Mesenchymal stem cell (in vitro differentiated cells and primary cell): Measurements from ENCODE around the gene RHOXF1.

Experiments used
- DNase-seq: peaks from one replicate; pipeline ENCODE4 v3.0.0-alpha.2; 2013
- H2AFZ ChIP-seq: one replicate; pipeline ENCODE4 v1.6.1; 2013; ENCODE audit warnings: low read depth, mild to moderate bottlenecking, control low read depth, inconsistent platforms, low read length, moderate library complexity
- H2AK5ac ChIP-seq: 2 replicates; pipeline ENCODE4 v1.6.1; 2013; ENCODE audit warnings: low read length, moderate library complexity, mild to moderate bottlenecking, inconsistent platforms; ENCODE audit not compliant: severe bottlenecking
- H2BK120ac ChIP-seq: one replicate; pipeline ENCODE4 v1.6.1; 2013; ENCODE audit warnings: low read depth, mild to moderate bottlenecking, inconsistent platforms, low read length, moderate library complexity
- H2BK12ac ChIP-seq, 2 experiments: one replicate each; pipeline ENCODE4 v1.6.1; 2013; ENCODE audit warnings: inconsistent platforms in 2 of 2, low read length in 2 of 2, mild to moderate bottlenecking in 2 of 2, moderate library complexity in 2 of 2, control low read depth in 1 of 2
- H2BK15ac ChIP-seq: one replicate; pipeline ENCODE4 v1.6.1; 2013; ENCODE audit warnings: mild to moderate bottlenecking, low read depth, inconsistent platforms; ENCODE audit not compliant: poor library complexity, severe bottlenecking
- H2BK5ac ChIP-seq: 2 replicates; pipeline ENCODE4 v1.6.1; 2013; ENCODE audit warnings: low read depth, mild to moderate bottlenecking, low read length, control low read depth, inconsistent platforms; ENCODE audit not compliant: poor library complexity, severe bottlenecking
- H3K14ac ChIP-seq, 2 experiments: one replicate each; pipeline ENCODE4 v1.6.1; 2013; ENCODE audit warnings: inconsistent platforms in 2 of 2, low read length in 2 of 2, control low read depth in 1 of 2, mild to moderate bottlenecking in 1 of 2, moderate library complexity in 1 of 2
- H3K18ac ChIP-seq, 2 experiments: one replicate each; pipeline ENCODE4 v1.6.1; 2013; ENCODE audit warnings: inconsistent platforms in 2 of 2, low read length in 2 of 2, control low read depth in 1 of 2, low read depth in 1 of 2, mild to moderate bottlenecking in 1 of 2
- H3K23ac ChIP-seq, 2 experiments: one replicate each; pipeline ENCODE4 v1.6.1; 2013; ENCODE audit warnings: inconsistent platforms in 2 of 2, low read length in 2 of 2, mild to moderate bottlenecking in 2 of 2, moderate library complexity in 2 of 2, control low read depth in 1 of 2
- H3K27ac ChIP-seq: 2 replicates; pipeline ENCODE4 v1.5.1; 2013; ENCODE audit warnings: mild to moderate bottlenecking, moderate library complexity, low read length, control low read depth, inconsistent platforms; ENCODE audit not compliant: poor library complexity, severe bottlenecking
- H3K27me3 ChIP-seq, 2 experiments: 2 replicates each; pipeline versions ENCODE4 v1.6.1 to v1.7.0; 2013; ENCODE audit warnings: low read length in 2 of 2, mild to moderate bottlenecking in 2 of 2, moderate library complexity in 2 of 2, control low read depth in 1 of 2, inconsistent platforms in 1 of 2; ENCODE audit not compliant: control insufficient read depth in 1 of 2, insufficient read depth in 1 of 2
- H3K36me3 ChIP-seq, 2 experiments: 2 replicates each; pipeline versions ENCODE4 v1.6.1 to v1.7.0; 2013; ENCODE audit warnings: low read length in 2 of 2, control low read depth in 1 of 2, inconsistent platforms in 1 of 2, low read depth in 1 of 2, mild to moderate bottlenecking in 1 of 2; ENCODE audit not compliant: insufficient read depth in 2 of 2, control insufficient read depth in 1 of 2
- H3K4ac ChIP-seq, 2 experiments: one replicate each; pipeline ENCODE4 v1.6.1; 2013; ENCODE audit warnings: inconsistent platforms in 2 of 2, low read length in 2 of 2, mild to moderate bottlenecking in 2 of 2, moderate library complexity in 2 of 2, control low read depth in 1 of 2, low read depth in 1 of 2
- H3K4me1 ChIP-seq: 2 replicates; pipeline ENCODE4 v1.6.1; 2013; ENCODE audit warnings: low read depth, low read length, control low read depth; ENCODE audit not compliant: control insufficient read depth, insufficient read depth
- H3K4me2 ChIP-seq: 2 replicates; pipeline ENCODE4 v1.6.1; 2013; ENCODE audit warnings: low read length, mild to moderate bottlenecking, inconsistent platforms; ENCODE audit not compliant: poor library complexity, severe bottlenecking
- H3K4me3 ChIP-seq, 2 experiments: 2 replicates each; pipeline versions ENCODE4 v1.5.1 to v1.7.0; 2013; ENCODE audit warnings: low read length in 2 of 2, mild to moderate bottlenecking in 2 of 2, control low read depth in 1 of 2, low read depth in 1 of 2; ENCODE audit not compliant: insufficient read depth in 1 of 2
- H3K79me1 ChIP-seq: replicated peaks from 2 replicates; pipeline ENCODE4 v1.6.1; 2013; ENCODE audit warnings: mild to moderate bottlenecking, control low read depth, low read length, inconsistent platforms; ENCODE audit not compliant: poor library complexity, severe bottlenecking
- H3K9ac ChIP-seq: 2 replicates; pipeline ENCODE4 v1.7.0; 2013; ENCODE audit warnings: mild to moderate bottlenecking, low read length, moderate library complexity
- H3K9me3 ChIP-seq: 2 replicates; pipeline ENCODE4 v1.7.0; 2013; ENCODE audit warnings: mild to moderate bottlenecking, low read length; ENCODE audit not compliant: control insufficient read depth
- H4K8ac ChIP-seq: one replicate; pipeline ENCODE4 v1.6.1; 2013; ENCODE audit warnings: inconsistent platforms, mild to moderate bottlenecking, low read length, moderate library complexity
- H4K91ac ChIP-seq: one replicate; pipeline ENCODE4 v1.6.1; 2013; ENCODE audit warnings: mild to moderate bottlenecking, low read length, inconsistent platforms
- WGBS: methylation state at CpG from one replicate; pipeline ENCODE4 v1.1.7; 2013; ENCODE audit warnings: mixed read lengths; 5-methylcytosine and 5-hydroxymethylcytosine counted together

RHOXF1 gene

GRCh38 chrX:120140293-120140981, 24.7 kb upstream of the RHOXF1 start:
- no peaks in the 10 kb centered on the region for H3K4me1 ChIP-seq
- no peak overlapping the region for H4K91ac ChIP-seq
- H3K4me3 ChIP-seq: no peak overlapping the region
- no peak overlapping the region for H2BK120ac ChIP-seq
- no peak overlapping the region for H2BK12ac ChIP-seq
- no peak overlapping the region for H4K8ac ChIP-seq
- no peak overlapping the region for H2AK5ac ChIP-seq
- H2AFZ ChIP-seq: no peak overlapping the region
- H3K14ac ChIP-seq: no peak overlapping the region
- H2BK5ac ChIP-seq: no peak overlapping the region
- no peak overlapping the region for H3K27ac ChIP-seq
- H3K4ac ChIP-seq: no peak overlapping the region
- DNase-seq: no peak
- 76% methylated on average over 7 of the region's 11 CpGs for WGBS
- H3K23ac ChIP-seq: no peak overlapping the region
- H2BK15ac ChIP-seq: no peak overlapping the region
- H3K9me3 ChIP-seq: no peaks in the 10 kb centered on the region
- no peak overlapping the region for H3K4me2 ChIP-seq
- no peaks in the 10 kb centered on the region for H3K36me3 ChIP-seq
- no peak overlapping the region for H3K9ac ChIP-seq
- H3K18ac ChIP-seq: no peak overlapping the region
- peaks cover 4 to 5% of the 10 kb centered on the region in 2 experiments for H3K27me3 ChIP-seq
- no peaks in the 10 kb centered on the region for H3K79me1 ChIP-seq

- Histone ChIP-seq H3K9me3 (no peaks in the 10 kb centered on the region), H3K14ac (no peak overlapping the region), H2BK5ac (no peak overlapping the region), H2AK5ac (no peak overlapping the region), H3K79me1 (no peaks in the 10 kb centered on the region), H2BK120ac (no peak overlapping the region), H3K4ac (no peak overlapping the region), H3K36me3 (no peaks in the 10 kb centered on the region), H2AFZ (no peak overlapping the region), H3K9ac (no peak overlapping the region), H3K27ac (no peak overlapping the region), H2BK15ac (no peak overlapping the region), H3K4me2 (no peak overlapping the region), H2BK12ac (no peak overlapping the region), H3K4me3 (no peak overlapping the region), H3K4me1 (no peaks in the 10 kb centered on the region), H3K18ac (no peak overlapping the region), H4K8ac (no peak overlapping the region), H3K27me3 (peaks cover 0 to 4% of the 10 kb centered on the region in 2 experiments), H4K91ac (no peak overlapping the region), H3K23ac (no peak overlapping the region)
- 100% methylated on average over 1 of the region's 3 CpGs for WGBS
- DNase-seq: no peak
These were observed 21.7 kb upstream of the RHOXF1 start for GRCh38 chrX:120137439-120137838.

GRCh38 chrX:120136840-120137239, 21.1 kb upstream of the RHOXF1 start:
- WGBS: 36% methylated on average over 3 of the region's 3 CpGs
- Histone ChIP-seq H3K9ac (no peak overlapping the region), H3K14ac (no peak overlapping the region), H2AK5ac (no peak overlapping the region), H3K4me2 (no peak overlapping the region), H3K4ac (no peak overlapping the region), H3K18ac (no peak overlapping the region), H3K9me3 (no peaks in the 10 kb centered on the region), H3K4me1 (no peaks in the 10 kb centered on the region), H4K91ac (no peak overlapping the region), H2BK120ac (no peak overlapping the region), H2BK15ac (no peak overlapping the region), H3K79me1 (no peaks in the 10 kb centered on the region), H2BK12ac (no peak overlapping the region), H3K4me3 (no peak overlapping the region), H3K36me3 (no peaks in the 10 kb centered on the region), H3K27me3 (peaks cover 0 to 4% of the 10 kb centered on the region in 2 experiments), H2BK5ac (no peak overlapping the region), H2AFZ (no peak overlapping the region), H4K8ac (no peak overlapping the region), H3K23ac (no peak overlapping the region), H3K27ac (no peak overlapping the region)
- no peak for DNase-seq

GRCh38 chrX:120136128-120136527, 20.4 kb upstream of the RHOXF1 start:
- WGBS: 93% methylated on average over 5 of the region's 6 CpGs
- Histone ChIP-seq H3K9me3 (no peaks in the 10 kb centered on the region), H3K27me3 (peaks cover 0 to 4% of the 10 kb centered on the region in 2 experiments), H2BK5ac (no peak overlapping the region), H3K18ac (no peak overlapping the region), H3K27ac (no peak overlapping the region), H2BK12ac (no peak overlapping the region), H3K4me1 (no peaks in the 10 kb centered on the region), H3K4me2 (no peak overlapping the region), H3K4me3 (no peak overlapping the region), H3K36me3 (no peaks in the 10 kb centered on the region), H2BK15ac (no peak overlapping the region), H2AK5ac (no peak overlapping the region), H2BK120ac (no peak overlapping the region), H4K8ac (no peak overlapping the region), H3K4ac (no peak overlapping the region), H4K91ac (no peak overlapping the region), H3K9ac (no peak overlapping the region), H2AFZ (no peak overlapping the region), H3K79me1 (no peaks in the 10 kb centered on the region), H3K14ac (no peak overlapping the region), H3K23ac (no peak overlapping the region)
- no peak for DNase-seq
